Caco-2 (cell line): ENCODE data around the gene IQSEC1. TPM values are rescaled to one million over a fixed set of nuclear protein-coding genes. Genes with fewer than 3 reads are reported as not detected.

Experiments
- BruUV-seq: library from RNA; stranded (reverse); fragments of 400-500 nt; replicated peaks from 2 replicates; lab custom pipeline; 2021; lab: Mats Ljungman, UMichigan
- CTCF ChIA-PET: fragments of 300-600 bp; sonication (Branson Sonifier 250); formaldehyde crosslinking; loops from one replicate; lab custom pipeline; 2022; ENCODE audit warnings: antibody characterized with exemption; lab: Charles Lee
- POLR2A ChIA-PET: fragments of 300-600 bp; sonication (Branson Sonifier 250); formaldehyde crosslinking; loops from one replicate; lab custom pipeline; 2022; ENCODE audit warnings: antibody characterized with exemption; lab: Charles Lee
- DNase-seq, 2 experiments: peaks; one replicate each; pipeline versions ENCODE4 v3.0.0 to v3.0.0-alpha.2; 2020 to 2022
- H3K27me3 ChIP-seq: replicated peaks from 2 replicates; pipeline ENCODE4 v1.6.0; 2011; ENCODE audit warnings: low read length; ENCODE audit not compliant: control insufficient read depth, insufficient read depth
- H3K36me3 ChIP-seq: 2 replicates; pipeline ENCODE4 v1.5.1; 2011; ENCODE audit warnings: low read length; ENCODE audit not compliant: control insufficient read depth, insufficient read depth
- H3K4me1 ChIP-seq: fragments of 250-450 bp; sonication (Bioruptor Pico); 2 replicates; pipeline ENCODE4 v1.5.1; 2020; ENCODE audit warnings: mild to moderate bottlenecking
- H3K4me3 ChIP-seq: 2 replicates; pipeline ENCODE4 v1.5.1; 2011; ENCODE audit warnings: low read depth, mild to moderate bottlenecking, control low read depth, low read length
- H3K9me3 ChIP-seq: fragments of 250-450 bp; sonication (Bioruptor Pico); 2 replicates; pipeline ENCODE4 v1.5.1; 2020; ENCODE audit warnings: mild to moderate bottlenecking, moderate library complexity
- H3K27ac Mint-ChIP-seq: one replicate; pipeline ENCODE4 v1.8.0; 2022; ENCODE audit warnings: mixed read lengths; ENCODE audit not compliant: unreplicated experiment
- H3K27me3 Mint-ChIP-seq: one replicate; pipeline ENCODE4 v1.8.0; 2022; ENCODE audit warnings: mixed read lengths; ENCODE audit not compliant: insufficient read depth, unreplicated experiment
- H3K36me3 Mint-ChIP-seq: one replicate; pipeline ENCODE4 v1.8.0; 2022; ENCODE audit warnings: mild to moderate bottlenecking, mixed read lengths; ENCODE audit not compliant: insufficient read depth, unreplicated experiment
- H3K4me1 Mint-ChIP-seq: one replicate; pipeline ENCODE4 v1.8.0; 2022; ENCODE audit warnings: low read depth, mixed read lengths; ENCODE audit not compliant: unreplicated experiment
- H3K4me3 Mint-ChIP-seq: one replicate; pipeline ENCODE4 v1.8.0; 2022; ENCODE audit warnings: mild to moderate bottlenecking, moderate library complexity, mixed read lengths; ENCODE audit not compliant: unreplicated experiment
- H3K9me3 Mint-ChIP-seq: one replicate; pipeline ENCODE4 v1.8.0; 2022; ENCODE audit warnings: mixed read lengths; ENCODE audit not compliant: unreplicated experiment
- CTCF ChIP-seq, 2 experiments: fragments of 200-600 bp in 1 of 2; IDR thresholded peaks; 1 replicate in 1 of 2; 2 replicates in 1 of 2; pipeline versions ENCODE4 v1.5.1 to v1.8.0; 2011 to 2022; ENCODE audit warnings: antibody characterized with exemption in 1 of 2, control low read depth in 1 of 2, inconsistent platforms in 1 of 2, low read depth in 1 of 2, low read length in 1 of 2, mild to moderate bottlenecking in 1 of 2, moderate library complexity in 1 of 2; ENCODE audit not compliant: insufficient read depth in 1 of 2, severe bottlenecking in 1 of 2, unreplicated experiment in 1 of 2
- intact Hi-C: fragments of 100-400 bp; cut with micrococcal nuclease; formaldehyde crosslinking; loops from one replicate; pipeline ENCODE4 v1.10.0; 2022; ENCODE audit not compliant: unreplicated experiment
- total RNA-seq: library from RNA; stranded (reverse); gene quantifications from 2 replicates; pipeline ENCODE4 v1.2.3, GENCODE V29; 2022

The IQSEC1 gene
- total RNA-seq, 1 experiment from 2014 or later: 40.0 TPM

DNA sequence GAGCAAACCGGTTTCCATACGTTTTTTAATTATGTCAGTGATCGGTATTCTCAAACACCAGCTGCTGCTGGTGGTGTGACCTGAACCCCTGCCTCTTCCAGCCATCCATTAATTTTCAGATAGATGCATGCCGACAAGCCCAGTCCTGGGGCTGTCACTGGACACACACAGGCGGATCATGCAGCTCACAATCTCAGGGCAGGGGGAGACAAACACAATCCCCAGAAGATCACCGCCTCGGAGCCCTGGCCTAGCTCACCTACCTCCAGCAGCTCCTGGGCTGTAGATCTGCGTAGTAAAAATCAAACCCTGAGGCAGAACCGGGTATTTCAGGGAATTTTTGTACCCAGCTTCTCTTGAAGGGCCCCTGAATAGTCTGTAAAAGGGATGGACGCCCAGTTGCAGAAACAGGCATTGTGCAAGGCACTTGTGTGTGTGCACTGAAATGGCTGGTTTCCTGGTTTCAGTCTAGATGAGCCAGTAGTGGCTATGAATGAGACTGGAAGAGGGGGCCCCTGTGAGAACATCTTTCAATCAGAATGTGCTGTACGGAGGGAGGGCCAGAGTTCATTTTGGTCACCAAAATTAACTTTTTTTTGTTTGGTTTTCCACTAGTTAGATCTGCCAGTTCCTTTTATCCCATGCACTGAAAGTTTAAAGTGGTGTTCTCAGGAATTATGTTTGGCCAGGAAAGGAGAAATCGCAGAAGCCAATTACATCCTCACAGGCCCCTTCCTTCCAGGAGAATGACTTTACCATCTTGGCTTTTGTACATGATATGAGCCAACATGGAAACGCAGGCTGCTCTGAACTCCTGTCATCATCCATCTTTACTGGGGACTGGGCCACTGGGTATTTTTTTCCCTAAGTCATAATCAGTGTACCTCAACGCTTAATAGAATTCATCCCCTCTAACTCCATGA lies 176.9 kb downstream of the IQSEC1 start:
- intact Hi-C loops: loop anchor here (5.0 kb wide), 1 partner anchor 86 kb away; no protein-coding TSS in a partner anchor
- no peaks in the 10 kb centered on the region for H3K36me3 ChIP-seq
- H3K9me3 ChIP-seq: no peaks in the 10 kb centered on the region
- no TSS peak for BruUV-seq
- ChIA-PET CTCF (interaction anchor here (0.6 to 0.7 kb wide), 2 partner anchors 97 to 99 kb away, joined by 3 to 8 read pairs; no protein-coding TSS in a partner anchor), POLR2A (no interaction called here)
- H3K4me1 ChIP-seq: peaks cover 14% of the 10 kb centered on the region
- H3K4me1 Mint-ChIP-seq: peaks cover 23% of the 10 kb centered on the region
- H3K27me3 Mint-ChIP-seq: no peaks in the 10 kb centered on the region
- no peak overlapping the region for H3K4me3 Mint-ChIP-seq
- peak in 1 of 2 experiments; percentile 23 for DNase-seq
- no peak overlapping the region for H3K27ac Mint-ChIP-seq
- no peak overlapping the region for H3K4me3 ChIP-seq
- no peaks in the 10 kb centered on the region for H3K27me3 ChIP-seq
- peaks cover 21% of the 10 kb centered on the region for H3K36me3 Mint-ChIP-seq
- no peaks in the 10 kb centered on the region for H3K9me3 Mint-ChIP-seq
- TF ChIP-seq CTCF (IDR thresholded peaks at IDR 0.05; ENCODE audit: insufficient read depth in 1 of 2, low read depth in 1 of 2, low read length in 1 of 2, severe bottlenecking in 1 of 2, unreplicated experiment in 1 of 2): peak in 1 of 2 experiments; percentile 22

- Histone ChIP-seq H3K4me3 (no peak overlapping the region), H3K4me1 (peaks cover 14% of the 10 kb centered on the region), H3K27me3 (no peaks in the 10 kb centered on the region), H3K36me3 (no peaks in the 10 kb centered on the region), H3K9me3 (no peaks in the 10 kb centered on the region)
- Mint-ChIP-seq H3K4me3 (no peak overlapping the region), H3K36me3 (peaks cover 21% of the 10 kb centered on the region), H3K27me3 (no peaks in the 10 kb centered on the region), H3K27ac (peak overlapping the region; percentile 9), H3K9me3 (no peaks in the 10 kb centered on the region), H3K4me1 (peaks cover 23% of the 10 kb centered on the region)
- ChIA-PET POLR2A (no interaction called here), CTCF (interaction anchor here (0.6 to 0.7 kb wide), 2 partner anchors 97 to 100 kb away, joined by 3 to 8 read pairs; no protein-coding TSS in a partner anchor)
- intact Hi-C loops: loop anchor here (5.0 kb wide), 1 partner anchor 87 kb away; no protein-coding TSS in a partner anchor
- no peak for TF ChIP-seq CTCF (IDR thresholded peaks at IDR 0.05; ENCODE audit: insufficient read depth in 1 of 2, low read depth in 1 of 2, low read length in 1 of 2, severe bottlenecking in 1 of 2, unreplicated experiment in 1 of 2)
- no peak for DNase-seq
- BruUV-seq: no TSS peak
Observed at GRCh38 chr3:12895391-12896062, 177.7 kb downstream of the IQSEC1 start.

- H3K4me1 ChIP-seq: peaks cover 14% of the 10 kb centered on the region
- no peak overlapping the region for H3K4me3 ChIP-seq
- H3K27ac Mint-ChIP-seq: peak overlapping the region; percentile 9
- H3K4me3 Mint-ChIP-seq: no peak overlapping the region
- no peaks in the 10 kb centered on the region for H3K36me3 ChIP-seq
- no peak for TF ChIP-seq CTCF (IDR thresholded peaks at IDR 0.05; ENCODE audit: insufficient read depth in 1 of 2, low read depth in 1 of 2, low read length in 1 of 2, severe bottlenecking in 1 of 2, unreplicated experiment in 1 of 2)
- intact Hi-C loops: loop anchor here (5.0 kb wide), 3 partner anchors 88 to 757 kb away; no protein-coding TSS in a partner anchor
- no peaks in the 10 kb centered on the region for H3K27me3 ChIP-seq
- H3K4me1 Mint-ChIP-seq: peaks cover 23% of the 10 kb centered on the region
- peak; percentile 50 to 65 for DNase-seq
- no peaks in the 10 kb centered on the region for H3K9me3 ChIP-seq
- H3K27me3 Mint-ChIP-seq: peaks cover 3% of the 10 kb centered on the region
- H3K9me3 Mint-ChIP-seq: no peaks in the 10 kb centered on the region
- CTCF ChIA-PET: no interaction called here
- POLR2A ChIA-PET: no interaction called here
- BruUV-seq: no TSS peak
- peaks cover 21% of the 10 kb centered on the region for H3K36me3 Mint-ChIP-seq
Observed at GRCh38 chr3:12894629-12895028, 178.6 kb downstream of the IQSEC1 start.
